ENCODE data around the gene ROMO1.
"Not testable (repeated sequence)": the region's sequence is repeated elsewhere in the genome, so short reads cannot be mapped to it uniquely, and the experiment has no call there.

ROMO1 gene

GRCh38 chr20:35713120-35713519 is 13.9 kb downstream of the ROMO1 start:
- not testable (repeated sequence) for FAIRE-seq

DNA sequence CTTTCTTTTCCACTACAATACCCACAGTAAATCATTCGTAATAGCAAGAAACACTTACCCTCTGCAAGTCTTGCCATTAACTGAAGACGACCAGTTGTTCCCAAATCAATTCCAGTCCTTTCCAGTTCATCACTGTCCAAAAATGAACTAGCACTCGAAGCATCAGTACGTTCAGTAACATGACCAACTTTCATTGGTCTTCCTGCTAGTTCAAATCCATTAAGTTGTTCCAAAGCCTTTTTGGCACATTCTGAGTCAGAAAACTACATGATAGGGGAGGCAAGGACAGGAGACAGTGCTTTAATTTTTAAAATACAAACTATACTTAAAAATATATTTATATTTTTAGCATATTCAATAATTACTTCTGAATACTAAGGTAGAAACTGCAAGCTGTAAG is 14.9 kb downstream of the ROMO1 start:
- FAIRE-seq: no peak

GRCh38 chr20:35715652-35716051 is 16.4 kb downstream of the ROMO1 start:
- FAIRE-seq: no peak

DNA sequence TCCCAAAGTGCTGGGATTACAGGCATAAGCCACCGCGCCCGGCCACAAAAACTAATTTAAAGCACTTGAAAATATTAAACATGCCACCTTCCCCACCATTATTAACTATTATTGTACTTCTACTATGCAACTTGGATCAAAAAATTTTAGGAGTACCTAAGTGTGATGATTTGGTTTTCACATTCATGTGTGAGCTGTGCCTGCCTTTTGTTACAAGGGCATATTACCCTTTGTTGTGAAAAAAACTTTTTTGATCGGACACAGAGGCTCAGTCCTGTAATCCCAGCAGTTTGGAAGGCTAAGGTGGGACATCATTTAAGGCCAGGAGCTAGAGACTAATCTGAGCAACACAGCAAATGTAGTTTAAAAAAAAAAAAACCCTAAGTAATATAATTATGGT is 17.1 kb downstream of the ROMO1 start:
- no peak for FAIRE-seq

DNA sequence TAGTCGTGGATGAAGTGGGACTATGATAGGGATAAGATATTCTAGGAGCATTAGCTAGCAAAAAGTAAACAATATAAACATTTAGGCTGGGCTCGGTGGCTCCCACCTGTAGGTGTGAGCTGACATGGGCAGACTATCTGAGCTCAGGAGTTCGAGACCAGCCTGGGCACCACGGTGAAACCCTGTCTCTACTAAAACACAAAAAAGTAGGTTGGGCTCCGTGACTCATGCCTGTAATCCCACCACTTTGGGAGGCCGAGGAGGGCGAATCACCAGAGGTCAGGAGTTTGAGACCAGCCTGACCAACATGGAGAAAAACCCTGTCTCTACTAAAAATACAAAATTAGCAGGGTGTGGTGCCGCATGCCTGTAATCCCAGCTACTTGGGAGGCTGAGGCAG is 19.1 kb downstream of the ROMO1 start:
- FAIRE-seq: not testable (repeated sequence)

- FAIRE-seq: no peak
Measured at GRCh38 chr20:35718972-35719635, 19.9 kb downstream of the ROMO1 start.

DNA sequence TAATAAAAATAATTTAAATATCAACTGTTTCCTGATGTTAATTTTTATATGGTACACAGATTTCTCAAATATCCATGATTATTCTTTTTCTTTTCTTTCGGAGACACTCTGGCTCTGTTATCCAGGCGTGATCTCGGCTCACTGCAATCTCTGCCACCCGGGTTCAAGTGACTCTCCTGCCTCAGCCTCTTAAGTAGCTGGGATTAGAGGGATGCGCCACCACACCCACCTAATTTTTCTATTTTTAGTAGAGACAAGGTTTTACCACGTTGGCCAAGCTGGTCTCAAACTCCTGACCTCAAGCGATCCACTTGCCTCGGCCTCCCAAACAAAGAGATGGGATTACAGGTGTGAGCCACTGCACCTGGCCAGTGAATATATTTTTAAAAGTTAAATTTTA is 20.5 kb downstream of the ROMO1 start:
- no peak for FAIRE-seq

GRCh38 chr20:35720165-35721123 is 21.2 kb downstream of the ROMO1 start:
- no peak for FAIRE-seq

GRCh38 chr20:35721219-35721618 is 22.0 kb downstream of the ROMO1 start:
- no peak for FAIRE-seq

DNA sequence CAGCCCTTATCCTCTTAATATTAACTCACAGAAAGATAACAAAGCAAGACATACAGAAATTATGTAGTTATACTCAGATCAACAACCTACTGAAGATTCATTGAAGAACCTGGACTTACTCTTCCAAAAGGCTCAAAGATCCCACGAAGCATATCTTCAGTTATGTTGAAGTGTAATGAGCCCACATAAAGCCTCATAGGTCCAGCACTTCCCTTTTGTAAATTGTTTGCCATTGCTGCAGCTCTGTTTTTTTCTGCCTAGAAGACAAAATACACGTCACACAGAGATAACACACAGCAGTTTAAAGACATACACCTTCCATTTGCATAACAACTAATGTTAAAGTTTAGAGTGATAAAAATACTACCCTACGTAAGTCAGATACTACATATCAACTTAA is 22.4 kb downstream of the ROMO1 start:
- no peak for FAIRE-seq

- FAIRE-seq: not testable (repeated sequence)
Measured at GRCh38 chr20:35723275-35723639, 24.1 kb downstream of the ROMO1 start.

DNA sequence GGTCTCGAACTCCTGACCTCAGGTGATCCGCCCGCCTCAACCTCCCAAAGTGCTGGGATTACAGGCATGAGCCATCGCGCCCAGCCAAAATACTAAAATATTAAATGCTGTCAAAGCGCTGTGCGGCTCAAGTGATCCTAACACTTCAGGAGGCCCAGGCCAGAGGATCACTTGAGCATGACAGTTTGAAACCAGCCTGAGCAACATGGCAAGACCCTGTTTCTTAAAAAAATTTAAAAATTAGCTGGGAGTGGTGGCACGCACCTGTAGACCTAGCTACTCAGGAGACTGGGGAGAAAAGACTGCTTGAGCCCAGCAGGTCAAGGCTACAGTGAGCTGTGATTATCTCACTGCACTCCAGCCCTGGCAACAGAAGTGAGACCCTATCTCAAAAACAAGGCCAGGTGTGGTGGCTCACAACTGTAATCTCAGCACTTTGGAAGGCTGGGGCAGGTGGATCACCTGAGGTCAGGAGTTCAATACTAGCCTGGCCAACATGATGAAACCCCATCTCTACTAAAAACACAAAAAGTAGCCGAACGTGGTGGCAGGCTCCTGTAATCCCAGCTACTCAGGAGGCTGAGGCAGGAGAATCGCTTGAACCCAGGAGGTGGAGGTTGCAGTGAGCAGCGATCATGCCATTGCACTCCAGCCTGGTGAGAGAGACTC is 24.6 kb downstream of the ROMO1 start:
- not testable (repeated sequence) for FAIRE-seq

GRCh38 chr20:35724321-35725230 is 25.4 kb downstream of the ROMO1 start:
- FAIRE-seq: no peak

DNA sequence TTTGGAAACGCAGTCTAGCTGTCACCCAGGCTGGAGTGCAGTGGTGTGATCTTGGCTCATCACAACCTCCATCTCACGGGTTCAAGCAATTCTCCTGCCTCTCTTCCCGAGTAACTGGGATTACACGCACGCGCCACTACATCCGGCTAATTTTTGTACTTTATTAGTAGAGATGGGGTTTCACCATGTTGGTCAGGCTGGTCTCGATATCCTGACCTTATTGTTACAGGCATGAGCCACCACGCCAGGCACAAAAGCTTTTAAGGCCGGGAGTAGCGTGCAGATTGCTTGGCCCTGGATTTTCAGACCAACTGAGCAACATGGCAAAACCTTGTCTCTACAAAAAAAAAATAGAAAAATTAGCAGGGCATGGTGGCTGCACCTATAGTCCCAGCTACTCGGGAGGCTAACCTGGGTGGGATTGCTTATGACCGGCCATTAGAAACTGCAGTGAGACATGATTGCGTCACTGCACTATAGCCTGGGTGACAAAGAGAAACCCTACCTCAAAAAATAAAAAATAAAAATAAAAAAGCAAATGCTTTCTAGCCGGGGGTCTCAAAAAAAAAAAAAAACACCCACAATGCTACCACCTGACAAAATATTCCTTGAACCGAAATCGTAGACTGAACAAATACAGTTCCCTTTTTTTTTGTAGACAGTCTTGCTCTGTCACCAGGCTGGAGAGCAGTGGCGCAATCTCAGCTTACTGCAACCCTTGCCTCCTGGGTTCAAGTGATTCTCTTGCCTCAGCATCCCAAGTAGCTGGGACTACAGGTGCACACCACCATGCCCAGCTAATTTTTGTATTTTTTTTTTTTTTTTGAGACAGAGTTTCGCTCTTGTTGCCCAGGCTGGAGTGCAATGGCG is 27.9 kb downstream of the ROMO1 start:
- FAIRE-seq: no peak

DNA sequence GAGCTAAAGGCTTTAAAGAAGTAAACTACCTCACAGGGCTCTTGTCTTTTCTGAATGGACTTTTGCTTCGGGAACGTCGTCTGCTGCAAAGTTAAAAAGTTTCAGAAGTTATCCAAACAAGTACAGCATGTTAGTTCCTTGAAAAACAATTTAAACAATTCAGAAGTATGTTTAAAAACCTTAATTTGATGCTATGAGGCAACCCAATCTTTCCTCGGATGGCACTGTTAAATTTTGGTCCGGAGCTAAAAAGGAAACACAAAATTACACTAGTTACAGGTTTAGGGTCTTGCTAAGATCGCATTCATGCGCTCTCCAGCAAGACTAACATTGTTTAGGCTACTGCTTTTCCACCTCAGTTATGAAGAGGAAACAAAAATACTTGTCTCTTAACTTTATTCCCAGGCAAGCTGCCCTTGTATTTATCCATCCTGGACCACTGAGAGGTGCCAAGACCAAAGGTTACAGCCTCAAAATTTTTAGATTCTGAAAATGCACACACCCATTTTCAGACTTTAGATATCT is 30.1 kb downstream of the ROMO1 start:
- no peak for FAIRE-seq

- no peak for FAIRE-seq
Measured at GRCh38 chr20:35729836-35730582, 30.8 kb downstream of the ROMO1 start.

- FAIRE-seq: no peak
Measured at GRCh38 chr20:35730583-35731468, 31.6 kb downstream of the ROMO1 start.

- no peak for FAIRE-seq
Measured at GRCh38 chr20:35731469-35731788, 32.2 kb downstream of the ROMO1 start.

GRCh38 chr20:35731862-35732643 is 32.8 kb downstream of the ROMO1 start:
- no peak for FAIRE-seq
